IgD-negative memory B cell (primary cell): ENCODE data around the gene GDPD5. TPM values are rescaled to one million over a fixed set of nuclear protein-coding genes. Genes with fewer than 3 reads are reported as not detected.

Source experiments
- H3K27ac Mint-ChIP-seq, 3 donors: one replicate each; pipeline ENCODE4 v1.8.0; 2020 to 2022; ENCODE audit warnings: mild to moderate bottlenecking in 3 of 3, mixed read lengths in 3 of 3, moderate library complexity in 1 of 3
- H3K27me3 Mint-ChIP-seq: one replicate; pipeline ENCODE4 v1.8.0; 2021; ENCODE audit warnings: mixed read lengths
- H3K36me3 Mint-ChIP-seq: one replicate; pipeline ENCODE4 v1.8.0; 2020; ENCODE audit warnings: mild to moderate bottlenecking, mixed read lengths
- H3K4me1 Mint-ChIP-seq, 3 donors: one replicate each; pipeline ENCODE4 v1.8.0; 2020 to 2022; ENCODE audit warnings: mixed read lengths in 3 of 3, mild to moderate bottlenecking in 1 of 3
- H3K4me3 Mint-ChIP-seq, 4 donors: one replicate each; pipeline ENCODE4 v1.8.0; 2020 to 2022; ENCODE audit warnings: mild to moderate bottlenecking in 4 of 4, mixed read lengths in 4 of 4, moderate library complexity in 3 of 4
- H3K9me3 Mint-ChIP-seq, 3 donors: one replicate each; pipeline ENCODE4 v1.8.0; 2020 to 2021; ENCODE audit warnings: mixed read lengths in 3 of 3, mild to moderate bottlenecking in 1 of 3
- polyA plus RNA-seq: library from polyadenylated mRNA; unstranded; fragments of 300-500 nt; fragmentation: Illumina TruSeq; gene quantifications from one replicate; pipeline ENCODE4 v1.2.3, GENCODE V29; 2021

Gene GDPD5
- polyA plus RNA-seq, 1 donor from 2014 or later, result 27.8 TPM

GRCh38 chr11:75533896-75534258 is 8.1 kb upstream of the GDPD5 start:
- Mint-ChIP-seq H3K4me3 (no peak overlapping the region), H3K9me3 (no peaks in the 10 kb centered on the region), H3K27me3 (peaks cover 16% of the 10 kb centered on the region), H3K27ac (no peak overlapping the region), H3K4me1 (peaks cover 17 to 32% (median 30%) of the 10 kb centered on the region in 3 donors), H3K36me3 (peaks cover 4% of the 10 kb centered on the region)

GRCh38 chr11:75532200-75533048 is 6.7 kb upstream of the GDPD5 start:
- Mint-ChIP-seq H3K36me3 (peaks cover 4% of the 10 kb centered on the region), H3K4me1 (peaks cover 13 to 23% (median 20%) of the 10 kb centered on the region in 3 donors), H3K4me3 (peak overlapping the region in 3 of 4 donors; percentile 18 to 72 (median 25)), H3K27me3 (peaks cover 12% of the 10 kb centered on the region), H3K9me3 (no peaks in the 10 kb centered on the region), H3K27ac (no peak overlapping the region)

DNA sequence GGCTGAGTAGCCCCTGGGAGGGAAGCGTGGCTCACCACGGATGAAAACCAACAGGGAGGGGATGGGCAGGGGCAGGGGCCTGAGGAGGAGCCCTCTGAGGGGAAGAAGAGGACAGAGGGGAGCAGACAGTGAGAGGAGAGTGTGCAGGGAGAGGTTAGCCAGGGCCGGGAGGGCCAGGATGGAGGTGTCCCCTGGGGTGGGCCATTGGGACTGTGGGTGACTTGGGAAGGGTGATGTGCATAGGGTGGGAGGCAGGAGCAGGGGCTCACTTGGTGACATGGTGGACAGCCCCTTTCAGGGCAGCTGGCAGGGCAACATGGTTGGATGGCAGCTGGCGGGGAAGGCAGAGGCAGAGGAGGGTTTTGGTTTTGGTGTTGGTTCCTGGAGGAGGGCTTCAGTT is 5.6 kb upstream of the GDPD5 start:
- Mint-ChIP-seq H3K4me1 (peaks cover 5 to 19% (median 16%) of the 10 kb centered on the region in 3 donors), H3K27ac (peak overlapping the region in 1 of 3 donors; percentile 60), H3K27me3 (peaks cover 6% of the 10 kb centered on the region), H3K9me3 (no peaks in the 10 kb centered on the region), H3K36me3 (no peaks in the 10 kb centered on the region), H3K4me3 (no peak overlapping the region)

DNA sequence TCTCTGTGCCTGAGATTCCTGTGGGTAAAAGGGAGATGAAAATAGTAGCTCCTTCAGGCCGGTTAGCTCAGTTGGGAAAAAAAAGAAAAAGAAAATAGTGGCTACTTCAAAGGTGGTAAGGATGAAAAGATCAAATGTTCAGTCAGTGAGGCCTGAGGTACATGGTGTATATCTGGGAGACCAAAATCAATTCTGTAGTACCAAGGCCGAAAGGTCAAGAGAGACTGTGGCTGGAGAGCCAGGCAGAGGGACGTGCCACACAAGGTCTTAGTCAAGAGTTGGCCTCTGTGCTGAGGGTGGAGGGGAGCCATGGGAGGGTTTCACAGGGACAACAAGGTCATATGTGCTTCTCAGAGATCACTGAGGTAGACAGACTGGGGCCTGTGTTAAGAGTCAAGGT is 4.8 kb upstream of the GDPD5 start:
- Mint-ChIP-seq H3K36me3 (no peaks in the 10 kb centered on the region), H3K27ac (peak overlapping the region in 1 of 3 donors; percentile 26), H3K9me3 (no peaks in the 10 kb centered on the region), H3K4me1 (peaks cover 5 to 19% (median 18%) of the 10 kb centered on the region in 3 donors), H3K4me3 (peak overlapping the region in 2 of 4 donors; percentile 44 to 53), H3K27me3 (peaks cover 5% of the 10 kb centered on the region)

DNA sequence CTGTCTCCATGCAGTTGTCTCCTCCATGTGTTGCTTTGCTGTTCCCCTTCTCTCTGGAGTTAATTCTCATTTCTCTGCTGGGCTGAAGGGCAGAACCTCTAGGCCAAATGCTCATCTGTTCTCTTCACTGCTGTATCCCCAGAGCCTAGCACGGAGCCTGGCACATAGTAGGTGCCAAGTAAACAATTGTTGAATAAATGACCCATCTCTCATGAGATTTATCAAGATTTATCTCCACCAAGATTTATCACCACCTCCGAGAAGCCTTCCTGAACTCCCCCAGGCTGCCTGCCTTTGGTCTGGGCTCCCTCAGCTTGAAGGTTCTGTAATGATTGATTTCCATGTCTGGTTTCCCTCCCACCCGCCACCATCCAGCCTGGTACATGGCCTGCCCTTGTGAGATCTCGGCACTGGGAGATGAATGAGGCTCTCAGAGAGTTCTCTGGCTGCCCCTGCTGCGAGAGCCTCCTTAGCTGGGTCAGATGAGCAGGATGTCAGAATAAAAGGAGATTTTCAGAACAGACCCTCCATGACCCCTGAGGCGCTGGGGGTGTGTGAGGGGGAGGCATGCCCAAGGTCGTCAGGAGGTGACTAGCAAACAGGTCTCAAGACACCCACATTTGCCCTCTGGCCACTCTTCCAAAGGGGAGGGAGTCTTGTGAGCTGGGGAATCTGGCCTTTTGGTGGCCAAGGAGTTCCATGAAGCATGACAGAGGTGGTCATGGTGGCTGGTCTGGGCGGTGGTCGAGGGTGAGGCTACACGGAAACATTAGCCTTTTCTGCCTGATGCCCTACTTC is 2.4 kb upstream of the GDPD5 start:
- H3K4me1 Mint-ChIP-seq, result peaks cover 20 to 31% (median 29%) of the 10 kb centered on the region in 3 donors
- no peaks in the 10 kb centered on the region for H3K36me3 Mint-ChIP-seq
- no peaks in the 10 kb centered on the region for H3K9me3 Mint-ChIP-seq
- peaks cover 7% of the 10 kb centered on the region for H3K27me3 Mint-ChIP-seq
- peak overlapping the region; percentile 16 to 74 (median 68) for H3K4me3 Mint-ChIP-seq
- peak overlapping the region in 1 of 3 donors; percentile 7 for H3K27ac Mint-ChIP-seq

GRCh38 chr11:75527130-75527529 is 1.4 kb upstream of the GDPD5 start:
- Mint-ChIP-seq H3K4me1 (peaks cover 19 to 34% (median 29%) of the 10 kb centered on the region in 3 donors), H3K27me3 (peaks cover 4% of the 10 kb centered on the region), H3K9me3 (no peaks in the 10 kb centered on the region), H3K27ac (peak overlapping the region in 1 of 3 donors; percentile 18), H3K36me3 (no peaks in the 10 kb centered on the region), H3K4me3 (peak overlapping the region; percentile 74 to 86 (median 79))

DNA sequence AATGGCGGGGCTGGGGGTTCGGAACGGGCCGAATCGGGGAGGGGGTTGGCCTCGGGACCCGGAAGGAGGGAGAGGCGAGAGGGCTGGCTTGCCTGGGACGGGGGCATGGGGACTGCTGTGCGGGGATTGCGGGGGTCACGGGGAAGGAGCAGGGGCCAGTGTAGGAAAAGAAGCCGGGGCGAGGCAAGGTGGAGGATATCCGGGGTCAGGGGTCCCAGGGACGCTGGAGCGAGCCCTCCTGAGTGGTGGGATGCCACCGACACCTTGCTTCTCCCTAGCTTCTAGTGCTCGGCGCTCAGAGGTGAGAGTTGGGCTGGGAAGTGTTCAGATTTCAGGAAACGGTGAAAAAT is 426 bp upstream of the GDPD5 start:
- Mint-ChIP-seq H3K27me3 (peaks cover 4% of the 10 kb centered on the region), H3K4me1 (peaks cover 17 to 34% (median 29%) of the 10 kb centered on the region in 3 donors), H3K36me3 (no peaks in the 10 kb centered on the region), H3K9me3 (no peaks in the 10 kb centered on the region), H3K4me3 (peak overlapping the region; percentile 74 to 93 (median 84)), H3K27ac (no peak overlapping the region)

DNA sequence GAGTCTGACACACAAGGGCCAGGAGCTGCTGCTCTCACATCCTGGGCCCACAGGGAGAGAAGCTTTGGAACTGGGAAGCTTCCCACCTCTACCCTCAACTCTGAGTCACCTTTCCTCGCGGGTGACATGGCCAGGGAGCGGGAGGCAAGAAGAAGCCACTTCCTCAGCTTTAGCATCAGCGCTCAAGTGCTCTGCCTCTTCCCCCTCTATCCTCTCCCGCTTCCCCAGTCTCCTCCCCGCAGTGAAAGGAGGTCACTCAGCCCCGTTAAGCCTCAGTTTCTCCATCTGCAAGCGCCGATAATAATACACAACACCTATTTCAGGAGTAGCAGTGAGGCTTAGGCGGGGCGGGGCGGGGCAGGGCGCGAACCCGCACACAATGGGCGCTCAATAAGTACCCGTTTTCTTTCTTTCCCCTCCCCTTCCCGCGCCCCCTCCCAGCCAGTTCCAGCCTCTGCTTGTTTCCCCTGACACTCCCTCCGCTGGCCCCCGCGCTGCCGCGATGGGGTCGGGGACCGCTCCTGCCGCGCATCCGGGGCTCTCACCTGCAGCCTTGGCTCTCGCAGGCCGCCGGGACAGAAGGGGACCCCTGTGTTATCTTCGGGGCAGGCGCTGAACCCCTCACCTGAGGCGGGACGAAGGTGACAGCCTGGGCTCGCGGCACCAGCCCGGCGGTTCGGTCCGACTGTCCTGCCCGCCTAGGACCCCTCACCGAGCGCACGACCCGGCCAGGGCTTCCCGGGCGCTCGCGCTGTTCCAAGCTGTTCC is 892 bp downstream of the GDPD5 start:
- Mint-ChIP-seq H3K4me1 (peaks cover 17 to 38% (median 29%) of the 10 kb centered on the region in 3 donors), H3K27ac (peak overlapping the region; percentile 44 to 77 (median 71)), H3K9me3 (no peaks in the 10 kb centered on the region), H3K4me3 (peak overlapping the region; percentile 85 to 98 (median 94)), H3K27me3 (peaks cover 4% of the 10 kb centered on the region), H3K36me3 (peaks cover 3% of the 10 kb centered on the region)

DNA sequence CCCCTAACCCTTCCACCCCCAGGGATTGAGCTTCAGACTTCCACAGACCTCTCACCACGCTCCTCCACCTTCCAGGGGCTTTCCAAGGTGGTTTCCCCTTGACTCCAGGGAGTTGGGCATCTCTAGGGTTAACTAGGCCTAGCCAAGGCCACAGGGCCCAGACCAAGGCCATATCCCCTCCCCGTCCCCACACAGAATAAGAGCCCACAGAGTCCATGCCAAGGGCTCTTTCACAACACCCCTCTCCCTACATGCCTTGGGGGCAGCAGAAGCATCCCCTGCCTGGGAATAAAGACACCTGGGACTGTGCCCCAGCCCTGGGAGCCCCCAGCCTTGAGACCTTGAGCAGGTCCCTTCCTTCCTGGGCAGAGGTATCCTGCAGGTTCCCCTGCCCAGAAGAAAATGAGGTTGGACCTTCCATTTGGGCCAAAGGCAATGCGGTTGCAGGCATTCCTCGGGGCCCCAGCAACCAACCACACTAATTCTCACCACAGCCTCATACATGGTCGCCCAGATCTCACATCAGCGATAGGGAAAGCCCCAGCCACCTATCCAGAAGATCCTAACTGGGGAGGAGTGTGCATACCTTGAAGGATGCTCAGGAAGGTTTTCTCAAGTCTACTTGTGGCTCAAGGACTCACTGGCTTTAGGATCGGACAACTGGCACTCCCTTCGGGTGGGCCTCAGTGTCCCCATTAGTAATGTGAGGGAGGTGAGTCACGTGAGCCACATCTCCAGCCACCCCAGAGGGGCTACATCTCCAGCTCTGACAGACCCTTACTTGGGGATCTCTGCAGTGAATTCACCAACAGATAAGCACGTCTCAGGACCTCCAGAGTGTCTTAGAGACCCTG is 1.7 kb downstream of the GDPD5 start:
- H3K4me3 Mint-ChIP-seq, result peak overlapping the region; percentile 85 to 98 (median 94)

DNA sequence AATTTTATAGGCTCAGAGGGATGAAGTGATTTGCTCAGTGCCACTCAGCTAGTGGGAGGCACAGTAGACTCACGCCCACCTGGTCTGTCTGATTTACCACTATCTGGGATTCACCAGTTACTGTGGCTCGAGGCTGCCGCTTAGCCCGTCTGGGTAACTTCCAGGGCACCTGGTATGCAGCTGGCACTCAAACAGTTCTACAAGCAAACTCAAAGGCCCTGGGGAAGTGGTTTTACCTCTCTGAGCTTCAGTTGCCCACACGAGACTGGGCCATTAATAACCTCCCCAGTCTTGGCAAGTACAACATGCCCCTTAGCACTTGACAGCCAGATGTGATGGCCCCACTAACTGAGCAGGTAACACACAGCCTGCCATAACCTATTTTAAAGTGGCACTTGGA is 2.6 kb downstream of the GDPD5 start:
- Mint-ChIP-seq H3K9me3 (no peaks in the 10 kb centered on the region), H3K27me3 (peaks cover 4% of the 10 kb centered on the region), H3K4me1 (peaks cover 30 to 52% (median 35%) of the 10 kb centered on the region in 3 donors), H3K4me3 (peak overlapping the region; percentile 85 to 98 (median 94)), H3K36me3 (peaks cover 3% of the 10 kb centered on the region), H3K27ac (peak overlapping the region; percentile 48 to 83 (median 77))

More for the DNA sequence above, 1.7 kb downstream of the GDPD5 start:
- Mint-ChIP-seq H3K9me3 (no peaks in the 10 kb centered on the region), H3K27me3 (peaks cover 4% of the 10 kb centered on the region), H3K4me1 (peaks cover 25 to 45% (median 31%) of the 10 kb centered on the region in 3 donors), H3K36me3 (peaks cover 3% of the 10 kb centered on the region), H3K27ac (peak overlapping the region; percentile 48 to 83 (median 77))

GRCh38 chr11:75522286-75523044 is 3.3 kb downstream of the GDPD5 start:
- Mint-ChIP-seq H3K4me3 (peak overlapping the region in 2 of 4 donors; percentile 60 to 85), H3K4me1 (peaks cover 37 to 56% (median 40%) of the 10 kb centered on the region in 3 donors), H3K27me3 (peaks cover 5% of the 10 kb centered on the region), H3K36me3 (peaks cover 3% of the 10 kb centered on the region), H3K9me3 (no peaks in the 10 kb centered on the region), H3K27ac (peak overlapping the region in 2 of 3 donors; percentile 77 to 83)

DNA sequence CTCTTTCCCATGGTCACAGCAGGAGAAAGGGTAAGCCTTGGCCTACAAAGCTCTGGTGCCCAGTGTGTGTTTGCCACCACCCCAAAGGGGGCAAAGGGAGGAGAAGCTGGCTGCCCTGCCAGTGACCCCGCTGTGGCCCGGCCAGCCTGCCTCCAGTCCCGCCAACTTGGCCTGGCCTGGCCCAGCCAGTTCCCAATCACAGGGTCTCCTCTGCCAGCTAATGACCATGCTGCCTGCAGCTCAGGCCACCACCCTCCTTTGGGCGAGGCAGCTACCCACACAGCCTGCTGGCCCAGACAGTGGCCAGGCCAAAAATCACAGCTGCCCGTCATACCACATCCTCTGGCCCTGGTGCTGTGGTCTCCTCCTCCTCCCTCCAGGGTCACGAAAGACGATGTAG is 5.1 kb downstream of the GDPD5 start:
- peak overlapping the region; percentile 71 to 94 (median 91) for H3K27ac Mint-ChIP-seq
- no peak overlapping the region for H3K4me3 Mint-ChIP-seq
- peaks cover 48 to 67% (median 50%) of the 10 kb centered on the region in 3 donors for H3K4me1 Mint-ChIP-seq
- H3K36me3 Mint-ChIP-seq, result peaks cover 6% of the 10 kb centered on the region
- H3K9me3 Mint-ChIP-seq, result no peaks in the 10 kb centered on the region
- peaks cover 5% of the 10 kb centered on the region for H3K27me3 Mint-ChIP-seq
